Uterus (tissue), 2 donors: ENCODE data around the gene WDPCP.

Source experiments
- POLR2A ChIP-seq, 2 donors: fragments of 450-650 bp; IDR thresholded peaks; one replicate each; pipeline ENCODE4 v1.6.1; 2016; ENCODE audit warnings: antibody characterized with exemption in 2 of 2, mild to moderate bottlenecking in 1 of 2, moderate library complexity in 1 of 2
- TF ChIP-seq, protein P1 (sequence below), 4 experiments: fragments of 200-600 bp in 2 of 4; fragments of 450-650 bp in 2 of 4; sonication (generic) in 2 of 4; IDR thresholded peaks; one replicate each; pipeline ENCODE4 v1.5.1; 2016 to 2019; ENCODE audit warnings: antibody characterized with exemption in 4 of 4, mild to moderate bottlenecking in 2 of 4, moderate library complexity in 1 of 4

DNA sequence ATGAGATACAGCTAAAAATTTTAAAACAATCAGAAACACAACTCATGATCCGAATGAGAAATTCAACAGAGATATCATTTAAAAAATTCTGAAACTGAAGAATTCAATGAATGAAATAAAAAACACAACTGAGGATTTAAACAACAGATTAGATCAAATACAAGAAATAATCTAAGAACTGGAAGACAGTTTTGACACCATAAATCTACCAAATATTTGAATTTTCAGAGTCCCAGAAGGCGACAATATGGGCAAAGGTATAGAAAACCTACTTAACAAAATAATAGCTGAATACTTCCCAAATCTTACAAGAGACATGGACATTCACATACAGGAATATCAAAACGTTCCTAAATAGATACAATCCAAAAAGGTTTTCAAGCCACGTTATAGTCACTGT is 315.7 kb downstream of the WDPCP start:
- TF ChIP-seq, protein P1, sequence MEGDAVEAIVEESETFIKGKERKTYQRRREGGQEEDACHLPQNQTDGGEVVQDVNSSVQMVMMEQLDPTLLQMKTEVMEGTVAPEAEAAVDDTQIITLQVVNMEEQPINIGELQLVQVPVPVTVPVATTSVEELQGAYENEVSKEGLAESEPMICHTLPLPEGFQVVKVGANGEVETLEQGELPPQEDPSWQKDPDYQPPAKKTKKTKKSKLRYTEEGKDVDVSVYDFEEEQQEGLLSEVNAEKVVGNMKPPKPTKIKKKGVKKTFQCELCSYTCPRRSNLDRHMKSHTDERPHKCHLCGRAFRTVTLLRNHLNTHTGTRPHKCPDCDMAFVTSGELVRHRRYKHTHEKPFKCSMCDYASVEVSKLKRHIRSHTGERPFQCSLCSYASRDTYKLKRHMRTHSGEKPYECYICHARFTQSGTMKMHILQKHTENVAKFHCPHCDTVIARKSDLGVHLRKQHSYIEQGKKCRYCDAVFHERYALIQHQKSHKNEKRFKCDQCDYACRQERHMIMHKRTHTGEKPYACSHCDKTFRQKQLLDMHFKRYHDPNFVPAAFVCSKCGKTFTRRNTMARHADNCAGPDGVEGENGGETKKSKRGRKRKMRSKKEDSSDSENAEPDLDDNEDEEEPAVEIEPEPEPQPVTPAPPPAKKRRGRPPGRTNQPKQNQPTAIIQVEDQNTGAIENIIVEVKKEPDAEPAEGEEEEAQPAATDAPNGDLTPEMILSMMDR (IDR thresholded peaks at IDR 0.05), result no peak
- no peak for TF ChIP-seq POLR2A (IDR thresholded peaks at IDR 0.05)
